ENCODE data around the gene HLA-DRB1.
"Not testable (repeated sequence)": the region's sequence is repeated elsewhere in the genome, so short reads cannot be mapped to it uniquely, and the experiment has no call there.

The HLA-DRB1 gene

GRCh38 chr6:32577493-32577892, 12.2 kb downstream of the HLA-DRB1 start:
- H3K27me3 ChIP-seq (ENCODE audit: control insufficient read depth, insufficient read depth, low read length); H3K36me3 ChIP-seq (ENCODE audit: control insufficient read depth, insufficient read depth, low read length); H3K9ac ChIP-seq (ENCODE audit: low read length); H3K4me1 ChIP-seq (ENCODE audit: control insufficient read depth, insufficient read depth, low read length); H3K9me3 ChIP-seq (ENCODE audit: control insufficient read depth, low read length); H3K4me3 ChIP-seq (ENCODE audit: low read length): not testable (repeated sequence)

GRCh38 chr6:32576250-32576649, 13.4 kb downstream of the HLA-DRB1 start:
- H3K9me3 ChIP-seq (ENCODE audit: control insufficient read depth, low read length) = no peaks in the 10 kb centered on the region
- no peaks in the 10 kb centered on the region for H3K36me3 ChIP-seq (ENCODE audit: control insufficient read depth, insufficient read depth, low read length)
- no peak overlapping the region for H3K9ac ChIP-seq (ENCODE audit: low read length)
- no peak overlapping the region for H3K4me3 ChIP-seq (ENCODE audit: low read length)
- no peaks in the 10 kb centered on the region for H3K27me3 ChIP-seq (ENCODE audit: control insufficient read depth, insufficient read depth, low read length)
- no peaks in the 10 kb centered on the region for H3K4me1 ChIP-seq (ENCODE audit: control insufficient read depth, insufficient read depth, low read length)

GRCh38 chr6:32570363-32570905, 19.2 kb downstream of the HLA-DRB1 start:
- H3K9me3 ChIP-seq (ENCODE audit: control insufficient read depth, low read length) = no peaks in the 10 kb centered on the region
- no peak overlapping the region for H3K9ac ChIP-seq (ENCODE audit: low read length)
- no peaks in the 10 kb centered on the region for H3K4me1 ChIP-seq (ENCODE audit: control insufficient read depth, insufficient read depth, low read length)

GRCh38 chr6:32568561-32568960, 21.1 kb downstream of the HLA-DRB1 start:
- Histone ChIP-seq H3K4me1 (ENCODE audit: control insufficient read depth, insufficient read depth, low read length) (no peaks in the 10 kb centered on the region), H3K9me3 (ENCODE audit: control insufficient read depth, low read length) (no peaks in the 10 kb centered on the region), H3K36me3 (ENCODE audit: control insufficient read depth, insufficient read depth, low read length) (no peaks in the 10 kb centered on the region), H3K4me3 (ENCODE audit: low read length) (no peak overlapping the region), H3K9ac (ENCODE audit: low read length) (no peak overlapping the region), H3K27me3 (ENCODE audit: control insufficient read depth, insufficient read depth, low read length) (no peaks in the 10 kb centered on the region)

More at GRCh38 chr6:32570363-32570905, 19.2 kb downstream of the HLA-DRB1 start:
- Histone ChIP-seq H3K4me3 (ENCODE audit: low read length) (no peak overlapping the region), H3K36me3 (ENCODE audit: control insufficient read depth, insufficient read depth, low read length) (no peaks in the 10 kb centered on the region), H3K27me3 (ENCODE audit: control insufficient read depth, insufficient read depth, low read length) (no peaks in the 10 kb centered on the region)

GRCh38 chr6:32566957-32567356, 22.7 kb downstream of the HLA-DRB1 start:
- no peaks in the 10 kb centered on the region for H3K9me3 ChIP-seq (ENCODE audit: control insufficient read depth, low read length)

GRCh38 chr6:32565511-32565910, 24.1 kb downstream of the HLA-DRB1 start:
- H3K27me3 ChIP-seq (ENCODE audit: control insufficient read depth, insufficient read depth, low read length) = no peaks in the 10 kb centered on the region
- H3K4me1 ChIP-seq (ENCODE audit: control insufficient read depth, insufficient read depth, low read length) = no peaks in the 10 kb centered on the region
- H3K9ac ChIP-seq (ENCODE audit: low read length) = no peak overlapping the region
- no peak overlapping the region for H3K4me3 ChIP-seq (ENCODE audit: low read length)
- no peaks in the 10 kb centered on the region for H3K9me3 ChIP-seq (ENCODE audit: control insufficient read depth, low read length)
- H3K36me3 ChIP-seq (ENCODE audit: control insufficient read depth, insufficient read depth, low read length) = no peaks in the 10 kb centered on the region

More at GRCh38 chr6:32566957-32567356, 22.7 kb downstream of the HLA-DRB1 start:
- no peaks in the 10 kb centered on the region for H3K36me3 ChIP-seq (ENCODE audit: control insufficient read depth, insufficient read depth, low read length)
- no peaks in the 10 kb centered on the region for H3K27me3 ChIP-seq (ENCODE audit: control insufficient read depth, insufficient read depth, low read length)
- H3K4me1 ChIP-seq (ENCODE audit: control insufficient read depth, insufficient read depth, low read length) = no peaks in the 10 kb centered on the region
- no peak overlapping the region for H3K9ac ChIP-seq (ENCODE audit: low read length)
- H3K4me3 ChIP-seq (ENCODE audit: low read length) = no peak overlapping the region

GRCh38 chr6:32562940-32563339, 26.7 kb downstream of the HLA-DRB1 start:
- no peaks in the 10 kb centered on the region for H3K36me3 ChIP-seq (ENCODE audit: control insufficient read depth, insufficient read depth, low read length)
- no peaks in the 10 kb centered on the region for H3K9me3 ChIP-seq (ENCODE audit: control insufficient read depth, low read length)
- no peak overlapping the region for H3K4me3 ChIP-seq (ENCODE audit: low read length)
- H3K27me3 ChIP-seq (ENCODE audit: control insufficient read depth, insufficient read depth, low read length) = no peaks in the 10 kb centered on the region
- no peaks in the 10 kb centered on the region for H3K4me1 ChIP-seq (ENCODE audit: control insufficient read depth, insufficient read depth, low read length)
- H3K9ac ChIP-seq (ENCODE audit: low read length) = no peak overlapping the region

GRCh38 chr6:32559747-32560146, 29.9 kb downstream of the HLA-DRB1 start:
- Histone ChIP-seq H3K4me3 (ENCODE audit: low read length) (no peak overlapping the region), H3K36me3 (ENCODE audit: control insufficient read depth, insufficient read depth, low read length) (no peaks in the 10 kb centered on the region), H3K9ac (ENCODE audit: low read length) (no peak overlapping the region), H3K27me3 (ENCODE audit: control insufficient read depth, insufficient read depth, low read length) (no peaks in the 10 kb centered on the region), H3K4me1 (ENCODE audit: control insufficient read depth, insufficient read depth, low read length) (no peaks in the 10 kb centered on the region), H3K9me3 (ENCODE audit: control insufficient read depth, low read length) (no peaks in the 10 kb centered on the region)

- H3K4me3 ChIP-seq (ENCODE audit: low read length) = no peak overlapping the region
- no peaks in the 10 kb centered on the region for H3K27me3 ChIP-seq (ENCODE audit: control insufficient read depth, insufficient read depth, low read length)
- H3K9me3 ChIP-seq (ENCODE audit: control insufficient read depth, low read length) = no peaks in the 10 kb centered on the region
- H3K36me3 ChIP-seq (ENCODE audit: control insufficient read depth, insufficient read depth, low read length) = no peaks in the 10 kb centered on the region
- H3K9ac ChIP-seq (ENCODE audit: low read length) = no peak overlapping the region
- H3K4me1 ChIP-seq (ENCODE audit: control insufficient read depth, insufficient read depth, low read length) = no peaks in the 10 kb centered on the region
These were observed 31.1 kb downstream of the HLA-DRB1 start for GRCh38 chr6:32558426-32559057.

- Histone ChIP-seq H3K9ac (ENCODE audit: low read length) (no peak overlapping the region), H3K36me3 (ENCODE audit: control insufficient read depth, insufficient read depth, low read length) (no peaks in the 10 kb centered on the region), H3K9me3 (ENCODE audit: control insufficient read depth, low read length) (no peaks in the 10 kb centered on the region), H3K27me3 (ENCODE audit: control insufficient read depth, insufficient read depth, low read length) (no peaks in the 10 kb centered on the region), H3K4me3 (ENCODE audit: low read length) (no peak overlapping the region), H3K4me1 (ENCODE audit: control insufficient read depth, insufficient read depth, low read length) (no peaks in the 10 kb centered on the region)
These were observed 35.3 kb downstream of the HLA-DRB1 start for GRCh38 chr6:32554116-32554965.

- Histone ChIP-seq H3K4me1 (ENCODE audit: control insufficient read depth, insufficient read depth, low read length) (no peaks in the 10 kb centered on the region), H3K4me3 (ENCODE audit: low read length) (no peak overlapping the region), H3K9me3 (ENCODE audit: control insufficient read depth, low read length) (no peaks in the 10 kb centered on the region), H3K27me3 (ENCODE audit: control insufficient read depth, insufficient read depth, low read length) (no peaks in the 10 kb centered on the region), H3K9ac (ENCODE audit: low read length) (no peak overlapping the region), H3K36me3 (ENCODE audit: control insufficient read depth, insufficient read depth, low read length) (no peaks in the 10 kb centered on the region)
These were observed 36.5 kb downstream of the HLA-DRB1 start for GRCh38 chr6:32553037-32553742.

- H3K4me1 ChIP-seq (ENCODE audit: control insufficient read depth, insufficient read depth, low read length) = no peaks in the 10 kb centered on the region
- H3K9me3 ChIP-seq (ENCODE audit: control insufficient read depth, low read length) = no peaks in the 10 kb centered on the region
- no peak overlapping the region for H3K9ac ChIP-seq (ENCODE audit: low read length)
- H3K36me3 ChIP-seq (ENCODE audit: control insufficient read depth, insufficient read depth, low read length) = no peaks in the 10 kb centered on the region
- no peak overlapping the region for H3K4me3 ChIP-seq (ENCODE audit: low read length)
- no peaks in the 10 kb centered on the region for H3K27me3 ChIP-seq (ENCODE audit: control insufficient read depth, insufficient read depth, low read length)
These were observed 38.2 kb downstream of the HLA-DRB1 start for GRCh38 chr6:32551410-32551809.

Data from mucosa of stomach (tissue), 1 donor.